Mucosa of rectum (tissue), 2 donors: Measurements from ENCODE around the gene TEX51.

Experiments used
- H3K27ac ChIP-seq, 2 donors: one replicate each; pipeline ENCODE4 v1.7.0; 2013; ENCODE audit warnings: inconsistent platforms in 2 of 2, low read depth in 2 of 2, low read length in 2 of 2
- H3K27me3 ChIP-seq, 2 donors: one replicate each; pipeline ENCODE4 v1.7.0; 2013; ENCODE audit warnings: low read length in 2 of 2; ENCODE audit not compliant: control insufficient read depth in 2 of 2, insufficient read depth in 2 of 2
- H3K36me3 ChIP-seq, 2 donors: one replicate each; pipeline ENCODE4 v1.7.0; 2013; ENCODE audit warnings: low read length in 2 of 2; ENCODE audit not compliant: control insufficient read depth in 2 of 2, insufficient read depth in 2 of 2
- H3K4me1 ChIP-seq, 2 donors: one replicate each; pipeline ENCODE4 v1.7.0; 2013; ENCODE audit warnings: low read length in 2 of 2, mild to moderate bottlenecking in 1 of 2; ENCODE audit not compliant: control insufficient read depth in 2 of 2, insufficient read depth in 2 of 2
- H3K4me3 ChIP-seq, 2 donors: one replicate each; pipeline ENCODE4 v1.7.0; 2013; ENCODE audit warnings: low read length in 2 of 2
- H3K9ac ChIP-seq, 2 donors: one replicate each; pipeline ENCODE4 v1.7.0; 2013; ENCODE audit warnings: low read length in 2 of 2, low read depth in 1 of 2, mild to moderate bottlenecking in 1 of 2
- H3K9me3 ChIP-seq, 2 donors: one replicate each; pipeline ENCODE4 v1.7.0; 2013; ENCODE audit warnings: low read length in 2 of 2; ENCODE audit not compliant: control insufficient read depth in 2 of 2
- donor health status: healthy.
- donor health status: Normal muscosa, but diverticular disease.

TEX51 gene

GRCh38 chr2:126884861-126885750 lies 13.6 kb upstream of the TEX51 start:
- Histone ChIP-seq H3K9me3 (no peaks in the 10 kb centered on the region), H3K9ac (no peak overlapping the region), H3K27ac (no peak overlapping the region), H3K36me3 (no peaks in the 10 kb centered on the region), H3K4me3 (no peak overlapping the region), H3K4me1 (no peaks in the 10 kb centered on the region), H3K27me3 (no peaks in the 10 kb centered on the region)

DNA sequence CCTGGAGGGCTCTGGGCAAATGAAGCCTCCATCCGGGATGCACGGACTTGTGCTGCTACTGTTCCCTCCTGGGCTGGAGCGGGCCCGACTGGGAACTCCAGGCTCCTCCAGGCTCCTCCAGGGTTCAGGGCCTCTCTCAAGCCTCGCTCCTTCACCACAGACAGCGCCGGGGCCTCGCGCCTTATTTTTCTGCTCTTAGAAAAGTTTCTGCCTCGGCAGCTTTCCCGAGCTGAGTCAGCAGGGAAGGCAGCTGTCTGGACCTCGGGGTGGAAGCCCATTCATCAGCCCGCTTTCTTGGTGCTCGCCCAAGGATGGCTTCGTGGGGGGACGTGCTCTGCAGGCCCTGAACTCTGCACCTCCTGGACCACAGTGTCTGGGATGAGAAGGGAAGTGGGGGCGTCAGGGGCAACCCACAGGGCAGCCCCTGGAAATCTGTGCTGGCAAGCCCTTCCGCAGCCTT lies 12.9 kb upstream of the TEX51 start:
- Histone ChIP-seq H3K36me3 (no peaks in the 10 kb centered on the region), H3K9ac (no peak overlapping the region), H3K27me3 (no peaks in the 10 kb centered on the region), H3K27ac (no peak overlapping the region), H3K9me3 (no peaks in the 10 kb centered on the region), H3K4me1 (no peaks in the 10 kb centered on the region), H3K4me3 (peak overlapping the region in 1 of 2 donors; percentile 13)

- H3K4me1 ChIP-seq, result no peaks in the 10 kb centered on the region
- H3K9me3 ChIP-seq, result no peaks in the 10 kb centered on the region
- no peaks in the 10 kb centered on the region for H3K27me3 ChIP-seq
- no peaks in the 10 kb centered on the region for H3K36me3 ChIP-seq
- H3K4me3 ChIP-seq, result peak overlapping the region in 1 of 2 donors; percentile 59
- no peak overlapping the region for H3K9ac ChIP-seq
- no peak overlapping the region for H3K27ac ChIP-seq
Measured at GRCh38 chr2:126886211-126886915, 12.3 kb upstream of the TEX51 start.

DNA sequence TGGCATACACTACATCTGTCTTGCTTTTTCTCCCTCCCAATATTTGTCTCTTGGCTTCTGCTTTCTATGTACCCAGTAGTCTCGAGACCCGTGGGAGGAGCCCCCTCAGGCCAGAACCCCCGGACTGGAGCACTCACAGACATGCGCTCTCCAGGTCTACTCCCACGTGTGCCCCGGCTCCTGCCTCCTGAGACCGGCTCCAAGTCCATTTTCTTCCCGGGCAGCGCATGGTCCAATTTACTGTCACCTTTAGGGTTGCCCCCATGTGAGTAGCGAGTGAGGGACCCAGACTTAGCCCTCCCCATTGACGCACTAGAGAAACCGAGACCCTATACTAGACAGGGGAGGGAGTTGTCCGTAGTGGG lies 11.8 kb upstream of the TEX51 start:
- Histone ChIP-seq H3K36me3 (no peaks in the 10 kb centered on the region), H3K4me3 (no peak overlapping the region), H3K27ac (no peak overlapping the region), H3K9me3 (no peaks in the 10 kb centered on the region), H3K27me3 (no peaks in the 10 kb centered on the region), H3K4me1 (no peaks in the 10 kb centered on the region), H3K9ac (no peak overlapping the region)

DNA sequence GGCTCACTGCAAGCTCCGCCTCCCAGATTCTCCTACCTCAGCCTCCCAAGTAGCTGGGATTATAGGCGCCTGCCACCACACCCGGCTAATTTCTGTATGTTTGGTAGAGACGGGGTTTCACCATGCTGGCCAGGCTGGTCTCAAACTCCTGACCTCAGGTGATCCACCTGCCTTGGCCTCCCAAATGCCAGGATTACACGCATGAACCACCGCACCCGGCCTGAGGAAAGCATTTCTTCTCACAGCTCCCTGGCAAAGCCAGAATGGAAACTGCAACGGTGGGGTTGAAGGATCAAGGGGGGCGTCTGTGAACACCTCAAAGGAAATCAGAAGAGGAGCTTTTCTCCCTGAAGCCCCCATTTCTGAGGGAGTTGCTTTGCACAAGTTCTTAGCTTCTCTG lies 11.2 kb upstream of the TEX51 start:
- no peaks in the 10 kb centered on the region for H3K36me3 ChIP-seq
- no peak overlapping the region for H3K4me3 ChIP-seq
- no peaks in the 10 kb centered on the region for H3K9me3 ChIP-seq
- no peak overlapping the region for H3K27ac ChIP-seq
- H3K27me3 ChIP-seq, result no peaks in the 10 kb centered on the region
- no peaks in the 10 kb centered on the region for H3K4me1 ChIP-seq
- no peak overlapping the region for H3K9ac ChIP-seq

GRCh38 chr2:126888046-126888445 lies 10.6 kb upstream of the TEX51 start:
- no peaks in the 10 kb centered on the region for H3K9me3 ChIP-seq
- no peak overlapping the region for H3K9ac ChIP-seq
- H3K27me3 ChIP-seq, result no peaks in the 10 kb centered on the region
- no peaks in the 10 kb centered on the region for H3K36me3 ChIP-seq
- no peak overlapping the region for H3K4me3 ChIP-seq
- no peak overlapping the region for H3K27ac ChIP-seq
- H3K4me1 ChIP-seq, result no peaks in the 10 kb centered on the region

GRCh38 chr2:126889071-126889470 lies 9.6 kb upstream of the TEX51 start:
- no peaks in the 10 kb centered on the region for H3K4me1 ChIP-seq
- no peak overlapping the region for H3K27ac ChIP-seq
- H3K4me3 ChIP-seq, result no peak overlapping the region
- no peaks in the 10 kb centered on the region for H3K9me3 ChIP-seq
- no peaks in the 10 kb centered on the region for H3K36me3 ChIP-seq
- no peaks in the 10 kb centered on the region for H3K27me3 ChIP-seq
- no peak overlapping the region for H3K9ac ChIP-seq

DNA sequence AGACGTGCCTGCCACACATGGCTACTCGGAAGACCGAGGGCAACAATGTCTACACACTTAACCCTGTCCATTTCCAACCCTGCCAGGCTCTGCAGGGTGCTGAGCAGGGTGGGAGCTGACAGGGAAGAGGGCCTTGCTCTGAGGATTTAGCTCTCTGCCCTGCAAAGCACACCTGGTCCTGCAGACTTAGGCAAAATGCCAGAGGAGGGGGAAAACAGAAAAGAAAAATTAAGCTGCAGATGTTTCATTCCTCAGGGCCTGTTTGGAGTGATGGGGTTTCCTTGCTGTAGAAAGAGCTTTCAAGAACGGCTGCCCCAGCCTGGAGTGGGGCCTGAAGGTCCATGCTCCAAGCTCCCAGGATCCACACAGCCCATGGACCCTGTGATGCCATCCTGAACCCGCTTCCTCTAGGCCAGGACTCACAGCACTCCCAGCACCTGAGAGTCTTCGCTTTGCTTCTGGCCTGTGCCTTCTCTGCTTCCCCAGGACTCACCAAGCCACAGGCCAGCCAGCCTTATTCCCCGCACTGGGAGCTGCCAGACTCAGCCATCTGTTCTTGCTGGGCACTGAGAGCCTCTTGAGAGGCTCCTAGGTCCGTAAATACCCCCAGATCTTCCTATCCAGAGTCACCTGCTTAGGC lies 9.1 kb upstream of the TEX51 start:
- no peaks in the 10 kb centered on the region for H3K27me3 ChIP-seq

GRCh38 chr2:126890136-126890510 lies 8.6 kb upstream of the TEX51 start:
- H3K9me3 ChIP-seq, result no peaks in the 10 kb centered on the region

More for the DNA sequence above, 9.1 kb upstream of the TEX51 start:
- Histone ChIP-seq H3K9ac (no peak overlapping the region), H3K36me3 (no peaks in the 10 kb centered on the region), H3K4me3 (no peak overlapping the region), H3K4me1 (no peaks in the 10 kb centered on the region), H3K9me3 (no peaks in the 10 kb centered on the region), H3K27ac (no peak overlapping the region)

More at GRCh38 chr2:126890136-126890510, 8.6 kb upstream of the TEX51 start:
- H3K4me3 ChIP-seq, result no peak overlapping the region
- no peaks in the 10 kb centered on the region for H3K27me3 ChIP-seq
- H3K27ac ChIP-seq, result no peak overlapping the region
- no peaks in the 10 kb centered on the region for H3K4me1 ChIP-seq
- H3K36me3 ChIP-seq, result no peaks in the 10 kb centered on the region
- no peak overlapping the region for H3K9ac ChIP-seq
